Transverse colon (tissue), 3 donors: Measurements from ENCODE around the gene MPV17L.
"Not testable (repeated sequence)": the region's sequence is repeated elsewhere in the genome, so short reads cannot be mapped to it uniquely, and the experiment has no call there.

Source experiments
- EP300 ChIP-seq: sonication (generic); formaldehyde crosslinking; IDR thresholded peaks from one replicate; pipeline ENCODE4 v1.6.1; 2017; ENCODE audit warnings: antibody characterized with exemption, low read depth
- POLR2A ChIP-seq: fragments of 450-650 bp; IDR thresholded peaks from one replicate; pipeline ENCODE4 v1.6.1; 2016; ENCODE audit warnings: antibody characterized with exemption, mild to moderate bottlenecking, moderate library complexity
- TF ChIP-seq, protein P1 (sequence below), 5 experiments: fragments of 200-600 bp in 3 of 5; fragments of 450-650 bp in 2 of 5; sonication (generic) in 3 of 5; IDR thresholded peaks; 1 replicate in 2 of 5; 2 replicates in 3 of 5; pipeline ENCODE4 v1.5.1; 2016 to 2017; ENCODE audit warnings: antibody characterized with exemption in 5 of 5, inconsistent platforms in 3 of 5, mild to moderate bottlenecking in 2 of 5, moderate library complexity in 1 of 5

DNA sequence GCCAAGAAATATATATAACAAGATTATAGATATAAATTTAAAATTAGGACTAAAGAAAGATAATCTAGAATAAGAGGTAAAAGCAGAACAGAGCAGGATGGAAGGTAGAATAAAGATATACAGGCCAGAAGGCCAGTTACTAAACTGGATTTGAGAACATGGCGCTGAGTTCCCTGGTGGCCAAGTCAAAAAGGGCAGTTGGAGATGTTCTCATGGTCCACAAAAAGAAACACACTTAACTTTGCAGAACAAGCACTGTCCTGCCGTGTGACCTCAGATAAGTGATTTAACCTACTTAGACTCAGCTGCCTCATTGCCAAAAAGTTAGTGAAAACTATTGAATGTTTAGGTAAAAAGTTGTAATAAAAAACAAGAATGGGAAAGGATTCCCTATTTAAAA is 40.7 kb upstream of the MPV17L start:
- not testable (repeated sequence) for TF ChIP-seq EP300, POLR2A
- TF ChIP-seq, protein P1, sequence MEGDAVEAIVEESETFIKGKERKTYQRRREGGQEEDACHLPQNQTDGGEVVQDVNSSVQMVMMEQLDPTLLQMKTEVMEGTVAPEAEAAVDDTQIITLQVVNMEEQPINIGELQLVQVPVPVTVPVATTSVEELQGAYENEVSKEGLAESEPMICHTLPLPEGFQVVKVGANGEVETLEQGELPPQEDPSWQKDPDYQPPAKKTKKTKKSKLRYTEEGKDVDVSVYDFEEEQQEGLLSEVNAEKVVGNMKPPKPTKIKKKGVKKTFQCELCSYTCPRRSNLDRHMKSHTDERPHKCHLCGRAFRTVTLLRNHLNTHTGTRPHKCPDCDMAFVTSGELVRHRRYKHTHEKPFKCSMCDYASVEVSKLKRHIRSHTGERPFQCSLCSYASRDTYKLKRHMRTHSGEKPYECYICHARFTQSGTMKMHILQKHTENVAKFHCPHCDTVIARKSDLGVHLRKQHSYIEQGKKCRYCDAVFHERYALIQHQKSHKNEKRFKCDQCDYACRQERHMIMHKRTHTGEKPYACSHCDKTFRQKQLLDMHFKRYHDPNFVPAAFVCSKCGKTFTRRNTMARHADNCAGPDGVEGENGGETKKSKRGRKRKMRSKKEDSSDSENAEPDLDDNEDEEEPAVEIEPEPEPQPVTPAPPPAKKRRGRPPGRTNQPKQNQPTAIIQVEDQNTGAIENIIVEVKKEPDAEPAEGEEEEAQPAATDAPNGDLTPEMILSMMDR (IDR thresholded peaks at IDR 0.05): not testable (repeated sequence)
